CD4-positive, alpha-beta T cell treated with Interleukin-2 at 100 ng/mL for 4 hours (primary cell): ENCODE measurements around the gene SC5D.
A peak's percentile ranks its signal among the peaks of the same experiment; 100 is the strongest.

Source experiments
- DNase-seq: peaks from one replicate; pipeline ENCODE4 v3.0.0-alpha.2; 2020; ENCODE audit warnings: low spot score

SC5D gene

GRCh38 chr11:121293288-121293594 lies 670 bp downstream of the SC5D start:
- no peak for DNase-seq

- no peak for DNase-seq
These were observed 2.9 kb downstream of the SC5D start for GRCh38 chr11:121295246-121296029.

- DNase-seq, result no peak
These were observed 5.3 kb downstream of the SC5D start for GRCh38 chr11:121297872-121298271.

- DNase-seq, result no peak
These were observed 6.2 kb downstream of the SC5D start for GRCh38 chr11:121298774-121299173.

GRCh38 chr11:121299417-121299816 lies 6.8 kb downstream of the SC5D start:
- DNase-seq, result no peak

- DNase-seq, result no peak
These were observed 7.9 kb downstream of the SC5D start for GRCh38 chr11:121300313-121300971.

GRCh38 chr11:121300972-121301699 lies 8.6 kb downstream of the SC5D start:
- DNase-seq, result no peak

GRCh38 chr11:121304759-121305158 lies 12.2 kb downstream of the SC5D start:
- DNase-seq, result no peak

GRCh38 chr11:121308816-121309215 lies 16.2 kb downstream of the SC5D start:
- DNase-seq, result no peak

GRCh38 chr11:121309688-121310087 lies 17.1 kb downstream of the SC5D start:
- DNase-seq, result no peak

GRCh38 chr11:121310908-121311307 lies 18.3 kb downstream of the SC5D start:
- DNase-seq, result no peak

- no peak for DNase-seq
These were observed 18.8 kb downstream of the SC5D start for GRCh38 chr11:121311373-121311772.

- no peak for DNase-seq
These were observed 19.9 kb downstream of the SC5D start for GRCh38 chr11:121312483-121312882.

GRCh38 chr11:121318848-121319834 lies 26.6 kb downstream of the SC5D start:
- DNase-seq, result peak; percentile 60

GRCh38 chr11:121321614-121322243 lies 29.2 kb downstream of the SC5D start:
- peak; percentile 43 for DNase-seq

- DNase-seq, result no peak
These were observed 30.6 kb downstream of the SC5D start for GRCh38 chr11:121323046-121323607.

- no peak for DNase-seq
These were observed 33.7 kb downstream of the SC5D start for GRCh38 chr11:121326230-121326629.

GRCh38 chr11:121327553-121327952 lies 35.0 kb downstream of the SC5D start:
- no peak for DNase-seq

GRCh38 chr11:121328176-121328966 lies 35.8 kb downstream of the SC5D start:
- DNase-seq, result peak; percentile 47

- DNase-seq, result no peak
These were observed 36.6 kb downstream of the SC5D start for GRCh38 chr11:121328967-121329679.
